Kidney (tissue), 14 donors: Measurements from ENCODE around the gene VWF. TPM values are rescaled to one million over a fixed set of nuclear protein-coding genes. Genes with fewer than 3 reads are reported as not detected.

ENCODE experiments used
- DNase-seq, 5 donors: peaks; one replicate each; pipeline ENCODE4 v3.0.0-alpha.2; 2013 to 2020
- FAIRE-seq: peaks from 2 replicates; lab custom pipeline; 2012; peaks lifted over from hg19 to GRCh38; lab: Jason Lieb, UNC
- H3K27ac ChIP-seq, 2 donors: one replicate each; pipeline ENCODE4 v1.7.0; 2013; ENCODE audit warnings: low read depth in 2 of 2, low read length in 2 of 2, inconsistent platforms in 1 of 2
- H3K27me3 ChIP-seq: one replicate; pipeline ENCODE4 v1.7.1; 2013; ENCODE audit warnings: low read length, inconsistent platforms; ENCODE audit not compliant: control insufficient read depth, insufficient read depth
- H3K36me3 ChIP-seq, 3 donors: one replicate each; pipeline versions ENCODE4 v1.7.0 to v1.7.1; 2013; ENCODE audit warnings: low read length in 3 of 3, control low read depth in 1 of 3, inconsistent platforms in 1 of 3; ENCODE audit not compliant: insufficient read depth in 3 of 3, control insufficient read depth in 2 of 3
- H3K4me1 ChIP-seq, 3 donors: one replicate each; pipeline versions ENCODE4 v1.7.0 to v1.7.1; 2013; ENCODE audit warnings: low read length in 3 of 3, inconsistent platforms in 1 of 3, low read depth in 1 of 3; ENCODE audit not compliant: control insufficient read depth in 2 of 3, insufficient read depth in 2 of 3
- H3K4me3 ChIP-seq, 3 donors: one replicate each; pipeline versions ENCODE4 v1.7.0 to v1.8.1; 2013; ENCODE audit warnings: low read length in 3 of 3, control low read depth in 1 of 3, inconsistent platforms in 1 of 3
- H3K9ac ChIP-seq, 3 donors: one replicate each; pipeline versions ENCODE4 v1.7.0 to v1.7.1; 2013; ENCODE audit warnings: low read length in 3 of 3, control low read depth in 1 of 3, inconsistent platforms in 1 of 3
- H3K9me3 ChIP-seq, 3 donors: one replicate each; pipeline versions ENCODE4 v1.7.0 to v1.7.1; 2013; ENCODE audit warnings: low read length in 3 of 3, control low read depth in 1 of 3, inconsistent platforms in 1 of 3; ENCODE audit not compliant: control insufficient read depth in 2 of 3, insufficient read depth in 1 of 3
- CTCF ChIP-seq: IDR thresholded peaks from 3 replicates; pipeline ENCODE4 v1.5.1; 2012; ENCODE audit warnings: mild to moderate bottlenecking, moderate library complexity, borderline replicate concordance; ENCODE audit not compliant: insufficient read depth; ENCODE audit errors: extremely low read depth
- intact Hi-C: fragments of 100-400 bp; cut with DNase I; formaldehyde crosslinking; loops from one replicate; pipeline ENCODE4 v1.11.1; 2022
- polyA plus RNA-seq: library from polyadenylated mRNA; stranded (reverse); fragments of 350-450 nt; fragmentation: Illumina TruSeq; extraction: RNeasy Lipid Tissue Mini Kit (QIAGEN cat#74804); gene quantifications from one replicate; pipeline ENCODE4 v1.2.3, GENCODE V29; 2014; ENCODE audit warnings: low read depth, low replicate concordance; ENCODE audit not compliant: insufficient read depth
- total RNA-seq: library from RNA; stranded (reverse); fragmentation: NEBNext Ultra II Directional; extraction: Animal tissue kit (Norgen Biotek cat#: 25700); gene quantifications from one replicate; pipeline ENCODE4 v1.2.1, GENCODE V29; 2021
- donor health status: control.
- donor health status: control.
- donor health status: control.
- donor health status: control.
- donor health status: control.
- donor health status: DM: yes; HTN: yes; CAD: no.
- donor health status: Normal renal cell carcinoma (clear cell type).

The VWF gene
- total and polyA plus RNA-seq, 2 donors from 2014 or later, result 9.6 to 183 TPM

GRCh38 chr12:5912437-5913334, 211.8 kb downstream of the VWF start:
- FAIRE-seq, result no peak

GRCh38 chr12:5912011-5912410, 212.5 kb downstream of the VWF start:
- DNase-seq, result no peak
- intact Hi-C loops, result no loop called here
- no peaks in the 10 kb centered on the region for H3K4me1 ChIP-seq
- H3K27me3 ChIP-seq, result no peaks in the 10 kb centered on the region
- no peak overlapping the region for H3K4me3 ChIP-seq
- no peaks in the 10 kb centered on the region for H3K36me3 ChIP-seq
- FAIRE-seq, result no peak
- no peak overlapping the region for H3K9ac ChIP-seq
- no peak overlapping the region for H3K27ac ChIP-seq
- H3K9me3 ChIP-seq, result no peaks in the 10 kb centered on the region
- TF ChIP-seq CTCF, result no peak

More at GRCh38 chr12:5912437-5913334, 211.8 kb downstream of the VWF start:
- no peaks in the 10 kb centered on the region for H3K27me3 ChIP-seq
- no peaks in the 10 kb centered on the region for H3K4me1 ChIP-seq
- H3K36me3 ChIP-seq, result no peaks in the 10 kb centered on the region
- no peak for TF ChIP-seq CTCF
- no peak overlapping the region for H3K9ac ChIP-seq
- no peaks in the 10 kb centered on the region for H3K9me3 ChIP-seq
- no peak overlapping the region for H3K27ac ChIP-seq
- no peak overlapping the region for H3K4me3 ChIP-seq
- intact Hi-C loops, result no loop called here
- DNase-seq, result no peak

- DNase-seq, result no peak
- intact Hi-C loops, result no loop called here
Observed at GRCh38 chr12:5910790-5911548, 213.5 kb downstream of the VWF start.

More at GRCh38 chr12:5910790-5911548, 213.5 kb downstream of the VWF start:
- no peak overlapping the region for H3K27ac ChIP-seq
- no peak overlapping the region for H3K9ac ChIP-seq
- no peaks in the 10 kb centered on the region for H3K4me1 ChIP-seq
- no peaks in the 10 kb centered on the region for H3K27me3 ChIP-seq
- H3K36me3 ChIP-seq, result no peaks in the 10 kb centered on the region
- H3K4me3 ChIP-seq, result no peak overlapping the region
- FAIRE-seq, result no peak
- no peak for TF ChIP-seq CTCF
- no peaks in the 10 kb centered on the region for H3K9me3 ChIP-seq
